Measurements from ENCODE around the gene LOXL1.

DNA sequence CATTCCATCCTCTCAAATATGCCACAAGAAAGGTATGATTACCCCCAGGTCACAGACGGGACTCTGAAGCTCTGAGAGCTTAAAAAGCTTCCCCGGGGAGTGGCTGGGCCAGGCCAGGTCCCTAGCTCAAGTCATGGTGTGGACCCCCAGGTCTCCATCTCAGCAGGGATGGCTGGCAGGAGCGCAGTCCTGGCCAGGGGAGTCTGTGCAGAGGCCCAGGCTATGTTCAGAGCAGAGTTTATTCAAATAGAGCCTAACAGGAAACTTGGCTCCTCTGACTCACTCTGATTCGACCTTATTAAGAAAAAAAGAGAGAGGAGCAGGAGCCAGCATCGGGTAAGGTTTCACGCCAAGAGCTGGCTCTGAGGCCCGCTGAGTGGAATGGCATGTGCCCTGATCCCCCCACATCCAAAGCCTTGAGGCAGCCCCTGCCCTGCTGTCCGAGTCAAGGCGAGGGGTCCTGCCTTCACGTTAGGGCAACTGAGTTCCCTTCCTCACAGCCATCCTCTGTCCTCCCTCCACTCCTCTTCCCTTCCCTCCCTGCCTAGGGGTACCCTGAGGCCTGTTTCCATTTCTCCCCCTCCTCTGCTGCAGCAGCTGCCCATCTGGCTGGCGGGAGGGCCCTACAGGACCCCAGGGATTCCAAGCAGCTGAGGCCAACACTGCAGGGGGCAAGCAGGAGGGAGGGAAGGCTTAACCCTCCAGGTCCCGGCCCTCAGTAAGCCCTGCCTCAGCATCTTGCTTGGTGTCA is 1.9 kb upstream of the LOXL1 start:
- TF ChIP-seq, protein P1, sequence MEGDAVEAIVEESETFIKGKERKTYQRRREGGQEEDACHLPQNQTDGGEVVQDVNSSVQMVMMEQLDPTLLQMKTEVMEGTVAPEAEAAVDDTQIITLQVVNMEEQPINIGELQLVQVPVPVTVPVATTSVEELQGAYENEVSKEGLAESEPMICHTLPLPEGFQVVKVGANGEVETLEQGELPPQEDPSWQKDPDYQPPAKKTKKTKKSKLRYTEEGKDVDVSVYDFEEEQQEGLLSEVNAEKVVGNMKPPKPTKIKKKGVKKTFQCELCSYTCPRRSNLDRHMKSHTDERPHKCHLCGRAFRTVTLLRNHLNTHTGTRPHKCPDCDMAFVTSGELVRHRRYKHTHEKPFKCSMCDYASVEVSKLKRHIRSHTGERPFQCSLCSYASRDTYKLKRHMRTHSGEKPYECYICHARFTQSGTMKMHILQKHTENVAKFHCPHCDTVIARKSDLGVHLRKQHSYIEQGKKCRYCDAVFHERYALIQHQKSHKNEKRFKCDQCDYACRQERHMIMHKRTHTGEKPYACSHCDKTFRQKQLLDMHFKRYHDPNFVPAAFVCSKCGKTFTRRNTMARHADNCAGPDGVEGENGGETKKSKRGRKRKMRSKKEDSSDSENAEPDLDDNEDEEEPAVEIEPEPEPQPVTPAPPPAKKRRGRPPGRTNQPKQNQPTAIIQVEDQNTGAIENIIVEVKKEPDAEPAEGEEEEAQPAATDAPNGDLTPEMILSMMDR (IDR thresholded peaks at IDR 0.05; ENCODE audit: poor library complexity, severe bottlenecking), result no peak
- no peak for TF ChIP-seq EZH2 (IDR thresholded peaks at IDR 0.05; ENCODE audit: borderline replicate concordance, insufficient read depth, low read length, poor library complexity, severe bottlenecking)
- TF ChIP-seq, protein P2, sequence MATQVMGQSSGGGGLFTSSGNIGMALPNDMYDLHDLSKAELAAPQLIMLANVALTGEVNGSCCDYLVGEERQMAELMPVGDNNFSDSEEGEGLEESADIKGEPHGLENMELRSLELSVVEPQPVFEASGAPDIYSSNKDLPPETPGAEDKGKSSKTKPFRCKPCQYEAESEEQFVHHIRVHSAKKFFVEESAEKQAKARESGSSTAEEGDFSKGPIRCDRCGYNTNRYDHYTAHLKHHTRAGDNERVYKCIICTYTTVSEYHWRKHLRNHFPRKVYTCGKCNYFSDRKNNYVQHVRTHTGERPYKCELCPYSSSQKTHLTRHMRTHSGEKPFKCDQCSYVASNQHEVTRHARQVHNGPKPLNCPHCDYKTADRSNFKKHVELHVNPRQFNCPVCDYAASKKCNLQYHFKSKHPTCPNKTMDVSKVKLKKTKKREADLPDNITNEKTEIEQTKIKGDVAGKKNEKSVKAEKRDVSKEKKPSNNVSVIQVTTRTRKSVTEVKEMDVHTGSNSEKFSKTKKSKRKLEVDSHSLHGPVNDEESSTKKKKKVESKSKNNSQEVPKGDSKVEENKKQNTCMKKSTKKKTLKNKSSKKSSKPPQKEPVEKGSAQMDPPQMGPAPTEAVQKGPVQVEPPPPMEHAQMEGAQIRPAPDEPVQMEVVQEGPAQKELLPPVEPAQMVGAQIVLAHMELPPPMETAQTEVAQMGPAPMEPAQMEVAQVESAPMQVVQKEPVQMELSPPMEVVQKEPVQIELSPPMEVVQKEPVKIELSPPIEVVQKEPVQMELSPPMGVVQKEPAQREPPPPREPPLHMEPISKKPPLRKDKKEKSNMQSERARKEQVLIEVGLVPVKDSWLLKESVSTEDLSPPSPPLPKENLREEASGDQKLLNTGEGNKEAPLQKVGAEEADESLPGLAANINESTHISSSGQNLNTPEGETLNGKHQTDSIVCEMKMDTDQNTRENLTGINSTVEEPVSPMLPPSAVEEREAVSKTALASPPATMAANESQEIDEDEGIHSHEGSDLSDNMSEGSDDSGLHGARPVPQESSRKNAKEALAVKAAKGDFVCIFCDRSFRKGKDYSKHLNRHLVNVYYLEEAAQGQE (IDR thresholded peaks at IDR 0.05; ENCODE audit: borderline replicate concordance), result no peak
- no peak for TF ChIP-seq POLR2AphosphoS5 (IDR thresholded peaks at IDR 0.05)
- no peak for TF ChIP-seq TAF1 (IDR thresholded peaks at IDR 0.05; ENCODE audit: low read depth)
- no peak for TF ChIP-seq MXI1 (conservative IDR thresholded peaks at IDR 0.05; ENCODE audit: poor library complexity, severe bottlenecking)
- no peak for TF ChIP-seq EP300 (conservative IDR thresholded peaks at IDR 0.05; ENCODE audit: poor library complexity, severe bottlenecking)
